ENCODE data around the gene CMTR1.

DNA sequence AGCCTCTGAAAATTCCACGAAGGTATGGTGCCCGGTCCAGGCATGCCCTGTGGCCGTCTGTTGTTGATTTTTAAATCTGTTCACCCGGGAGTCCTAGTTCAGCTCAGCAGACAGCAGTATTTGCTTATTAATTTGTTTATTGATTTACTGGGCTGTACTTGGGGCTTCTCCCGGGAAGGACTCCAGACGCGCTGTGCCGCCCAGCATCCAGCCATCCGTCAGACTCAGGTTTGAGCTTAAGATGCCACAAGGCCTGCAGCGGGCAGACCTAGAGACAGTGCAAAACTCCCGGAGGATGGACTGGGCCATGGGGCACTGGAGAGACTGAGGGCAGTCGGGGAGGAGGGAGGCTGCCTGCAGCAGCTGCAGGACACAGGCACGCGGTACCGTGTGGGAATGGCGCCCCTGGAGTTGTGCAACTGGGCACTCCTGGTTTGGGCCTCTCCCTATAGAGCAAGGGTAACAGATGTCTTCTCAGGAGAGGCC, 83.9 kb downstream of the CMTR1 start:
- TF ChIP-seq CTCF (IDR thresholded peaks at IDR 0.05), result no peak
- no peak for TF ChIP-seq POLR2A (IDR thresholded peaks at IDR 0.05)
